Karpas-422 (cell line): ENCODE measurements around the gene HGS. TPM values are rescaled to one million over a fixed set of nuclear protein-coding genes. Genes with fewer than 3 reads are reported as not detected.
A peak's percentile ranks its signal among the peaks of the same experiment; 100 is the strongest.

Experiments used
- DNase-seq: peaks from one replicate; pipeline ENCODE4 v3.0.0-alpha.2; 2015
- H2AFZ ChIP-seq: fragments of 200-600 bp; sonication (generic); 2 replicates; pipeline ENCODE4 v1.6.1; 2014; ENCODE audit warnings: antibody characterized with exemption, low read length, mixed read lengths
- H3K27ac ChIP-seq: fragments of 200-600 bp; sonication (generic); 2 replicates; pipeline ENCODE4 v1.5.1; 2014; ENCODE audit warnings: mild to moderate bottlenecking, low read length, moderate library complexity
- H3K27me3 ChIP-seq: fragments of 200-600 bp; sonication (generic); 2 replicates; pipeline ENCODE4 v1.6.1; 2014; ENCODE audit warnings: low read length, mixed read lengths
- H3K36me3 ChIP-seq: fragments of 200-600 bp; sonication (generic); 2 replicates; pipeline ENCODE4 v1.6.1; 2014; ENCODE audit warnings: low read length, mixed read lengths; ENCODE audit not compliant: insufficient read depth
- H3K4me1 ChIP-seq: fragments of 200-600 bp; sonication (generic); 2 replicates; pipeline ENCODE4 v1.6.1; 2014; ENCODE audit warnings: mild to moderate bottlenecking, low read length, mixed read lengths
- H3K4me2 ChIP-seq: fragments of 200-600 bp; sonication (generic); 2 replicates; pipeline ENCODE4 v1.6.1; 2014; ENCODE audit warnings: low read length, low read depth, mild to moderate bottlenecking; ENCODE audit not compliant: poor library complexity, severe bottlenecking
- H3K4me3 ChIP-seq: fragments of 200-600 bp; sonication (generic); 2 replicates; pipeline ENCODE4 v1.5.1; 2014; ENCODE audit warnings: mild to moderate bottlenecking, antibody characterized with exemption, low read length, mixed read lengths
- H3K79me2 ChIP-seq: fragments of 200-600 bp; sonication (generic); 2 replicates; pipeline ENCODE4 v1.6.1; 2014; ENCODE audit warnings: mild to moderate bottlenecking, low read length, mixed read lengths
- H3K9ac ChIP-seq: fragments of 200-600 bp; sonication (generic); 2 replicates; pipeline ENCODE4 v1.6.0; 2014; ENCODE audit warnings: low read length
- H3K9me2 ChIP-seq: fragments of 200-600 bp; sonication (generic), shearing (Covaris generic); replicated peaks from 2 replicates; pipeline ENCODE4 v1.6.0; 2014; ENCODE audit warnings: mild to moderate bottlenecking, low read length, moderate library complexity; ENCODE audit not compliant: insufficient read depth
- H3K9me3 ChIP-seq: fragments of 300-700, 200-600 bp; sonication (generic); 2 replicates; pipeline ENCODE4 v1.6.1; 2014; ENCODE audit warnings: low read length, mixed read lengths
- H4K20me1 ChIP-seq: fragments of 200-600 bp; sonication (generic); 2 replicates; pipeline ENCODE4 v1.6.1; 2014; ENCODE audit warnings: mild to moderate bottlenecking, antibody characterized with exemption, low read length, low read depth; ENCODE audit not compliant: insufficient read depth
- total RNA-seq: library from RNA; depleted of rRNA; stranded (reverse); fragments of >200 nt; shearing (Covaris generic); gene quantifications from 2 replicates; pipeline ENCODE4 v1.2.3, GENCODE V29; 2014; ENCODE audit warnings: low replicate concordance

Gene HGS
- total RNA-seq, 1 experiment from 2014 or later, result 57.2 TPM

- Histone ChIP-seq H3K9me3 (no peaks in the 10 kb centered on the region), H3K4me2 (peak overlapping the region; percentile 97), H3K27me3 (no peaks in the 10 kb centered on the region), H3K9ac (peak overlapping the region; percentile 99), H3K9me2 (no peaks in the 10 kb centered on the region), H3K36me3 (peaks cover 35% of the 10 kb centered on the region), H3K27ac (peak overlapping the region; percentile 86), H3K4me1 (peaks cover 24% of the 10 kb centered on the region), H4K20me1 (no peaks in the 10 kb centered on the region), H3K4me3 (peak overlapping the region; percentile 96), H2AFZ (no peak overlapping the region), H3K79me2 (peaks cover 43% of the 10 kb centered on the region)
- peak; percentile 88 for DNase-seq
Observed at GRCh38 chr17:81665205-81666091, 18.4 kb upstream of the HGS start.

- peaks cover 43% of the 10 kb centered on the region for H3K79me2 ChIP-seq
- H2AFZ ChIP-seq, result no peak overlapping the region
- no peaks in the 10 kb centered on the region for H4K20me1 ChIP-seq
- H3K27ac ChIP-seq, result peak overlapping the region; percentile 86
- H3K9ac ChIP-seq, result peak overlapping the region; percentile 99
- H3K4me1 ChIP-seq, result peaks cover 24% of the 10 kb centered on the region
- DNase-seq, result peak; percentile 70
- H3K9me2 ChIP-seq, result no peaks in the 10 kb centered on the region
- H3K4me2 ChIP-seq, result peak overlapping the region; percentile 97
- no peaks in the 10 kb centered on the region for H3K9me3 ChIP-seq
- no peaks in the 10 kb centered on the region for H3K27me3 ChIP-seq
- peak overlapping the region; percentile 96 for H3K4me3 ChIP-seq
- H3K36me3 ChIP-seq, result peaks cover 37% of the 10 kb centered on the region
Observed at GRCh38 chr17:81666092-81666341, 17.8 kb upstream of the HGS start.

DNA sequence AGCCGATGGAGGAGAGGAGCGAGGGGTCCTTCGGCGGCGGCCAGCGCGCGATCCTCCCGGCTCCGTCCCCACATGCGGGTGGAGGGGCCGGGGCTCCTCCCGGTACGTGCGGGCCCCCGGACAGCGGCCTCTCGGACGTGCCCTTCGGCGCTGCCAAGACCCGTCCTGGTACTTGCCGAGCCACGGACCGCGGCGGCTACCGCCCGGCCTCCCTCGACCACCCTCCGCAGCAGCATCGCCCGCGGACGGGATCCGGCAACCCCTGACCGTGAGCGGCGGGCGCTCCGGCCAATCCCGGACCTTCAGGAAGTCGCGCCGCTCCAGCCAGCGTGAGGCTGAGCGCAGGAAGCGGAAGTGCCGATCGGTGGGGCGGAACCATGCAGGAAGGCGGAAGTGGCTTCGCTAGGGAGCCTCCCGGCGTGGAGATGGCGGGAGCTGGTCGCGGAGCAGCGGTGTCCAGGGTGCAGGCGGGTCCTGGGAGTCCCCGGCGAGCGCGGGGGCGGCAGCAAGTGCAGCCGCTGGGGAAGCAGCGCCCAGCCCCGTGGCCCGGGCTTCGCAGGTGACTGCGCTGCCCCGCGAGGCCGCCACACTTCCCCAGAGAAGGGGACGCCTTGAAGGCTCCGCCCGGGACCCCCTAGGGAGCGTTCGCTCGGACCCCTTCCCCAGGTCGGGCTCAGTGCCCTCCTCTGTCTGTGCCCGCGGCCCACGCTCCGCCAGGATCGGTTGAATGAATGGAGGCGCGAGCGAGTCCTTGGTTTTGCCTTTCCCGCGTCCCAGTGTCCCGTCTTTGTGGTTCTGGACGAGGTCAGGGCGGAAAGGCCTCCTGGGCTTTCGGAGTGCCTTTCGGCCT lies 17.2 kb upstream of the HGS start, which contains the start of the genes CCDC137 and OXLD1:
CCDC137 (plus strand) TSS at position 396 of the 850 bp plus-strand sequence; CDS start at position 426, 30 bp downstream.
OXLD1 (minus strand) TSS at position 264 of the 850 bp plus-strand sequence; CDS start at position 236, 28 bp downstream.
- H3K9ac ChIP-seq, result peak within 1 kb of the TSS; percentile 99
- peak within 1 kb of the TSS; percentile 96 for H3K4me3 ChIP-seq
- peak; percentile 99 for DNase-seq
- H3K9me2 ChIP-seq, result no peaks in the 10 kb centered on the region
- no peaks in the 10 kb centered on the region for H3K9me3 ChIP-seq
- H2AFZ ChIP-seq, result no peak within 1 kb of the TSS
- peaks cover 43% of the 10 kb centered on the region for H3K79me2 ChIP-seq
- peaks cover 41% of the 10 kb centered on the region for H3K36me3 ChIP-seq
- no peaks in the 10 kb centered on the region for H3K27me3 ChIP-seq
- H3K27ac ChIP-seq, result peak within 1 kb of the TSS; percentile 86
- H3K4me2 ChIP-seq, result peak within 1 kb of the TSS; percentile 97
- peaks cover 24% of the 10 kb centered on the region for H3K4me1 ChIP-seq
- no peaks in the 10 kb centered on the region for H4K20me1 ChIP-seq

DNA sequence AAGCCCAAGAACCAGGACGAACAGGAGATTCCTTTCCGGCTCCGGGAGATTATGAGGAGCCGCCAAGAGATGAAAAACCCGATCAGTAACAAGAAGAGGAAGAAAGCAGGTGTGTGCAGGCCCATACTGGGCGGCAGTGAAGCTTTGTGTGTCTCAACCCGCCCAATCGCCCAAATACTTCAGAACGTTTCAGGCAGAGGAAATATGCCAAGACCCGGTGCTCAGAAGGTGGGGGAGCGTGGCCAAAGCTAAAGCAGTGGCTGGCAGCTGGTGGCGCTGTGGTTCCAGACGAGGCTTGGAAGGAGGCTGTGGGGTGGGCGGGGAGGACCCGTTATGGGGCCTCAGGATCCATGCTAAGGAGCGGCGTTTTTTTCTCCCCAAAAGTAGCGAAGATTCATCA lies 16.1 kb upstream of the HGS start:
- H3K4me1 ChIP-seq, result peaks cover 24% of the 10 kb centered on the region
- peak; percentile 57 for DNase-seq
- H3K27ac ChIP-seq, result no peak overlapping the region
- no peaks in the 10 kb centered on the region for H3K9me2 ChIP-seq
- no peaks in the 10 kb centered on the region for H3K27me3 ChIP-seq
- no peaks in the 10 kb centered on the region for H3K9me3 ChIP-seq
- peak overlapping the region; percentile 96 for H3K4me3 ChIP-seq
- peaks cover 43% of the 10 kb centered on the region for H3K79me2 ChIP-seq
- H3K36me3 ChIP-seq, result peaks cover 43% of the 10 kb centered on the region
- peak overlapping the region; percentile 97 for H3K4me2 ChIP-seq
- H3K9ac ChIP-seq, result peak overlapping the region; percentile 99
- no peak overlapping the region for H2AFZ ChIP-seq
- no peaks in the 10 kb centered on the region for H4K20me1 ChIP-seq

- Histone ChIP-seq H3K4me3 (no peak overlapping the region), H3K9ac (no peak overlapping the region), H3K9me2 (no peaks in the 10 kb centered on the region), H3K4me1 (peaks cover 10% of the 10 kb centered on the region), H3K9me3 (no peaks in the 10 kb centered on the region), H2AFZ (no peak overlapping the region), H3K27ac (no peak overlapping the region), H3K4me2 (no peak overlapping the region), H3K27me3 (no peaks in the 10 kb centered on the region), H4K20me1 (no peaks in the 10 kb centered on the region), H3K79me2 (peaks cover 16% of the 10 kb centered on the region), H3K36me3 (peaks cover 30% of the 10 kb centered on the region)
- no peak for DNase-seq
Observed at GRCh38 chr17:81672504-81672903, 11.3 kb upstream of the HGS start.

DNA sequence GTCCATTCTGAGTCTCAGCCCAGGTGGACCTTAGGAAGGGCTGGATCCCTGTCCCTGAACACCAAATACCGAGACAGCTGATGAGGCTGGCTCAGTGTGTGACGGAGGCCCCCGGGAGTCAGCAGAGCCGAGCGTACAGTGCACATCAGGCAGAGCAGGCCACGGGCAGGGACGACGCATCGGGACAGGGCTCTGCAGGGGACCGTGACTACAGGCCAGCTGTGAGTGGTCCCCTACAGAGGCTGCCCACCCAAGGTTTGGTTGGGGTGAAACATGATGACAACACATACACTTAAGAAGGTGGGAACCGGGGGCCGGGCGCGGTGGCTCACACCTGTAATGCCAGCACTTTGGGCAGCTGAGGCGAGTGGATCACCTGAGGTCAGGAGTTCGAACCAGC lies 10.9 kb upstream of the HGS start:
- no peaks in the 10 kb centered on the region for H3K27me3 ChIP-seq
- H3K4me1 ChIP-seq, result peaks cover 6% of the 10 kb centered on the region
- no peak overlapping the region for H3K27ac ChIP-seq
- no peak overlapping the region for H2AFZ ChIP-seq
- H3K36me3 ChIP-seq, result peaks cover 27% of the 10 kb centered on the region
- no peak overlapping the region for H3K4me3 ChIP-seq
- no peaks in the 10 kb centered on the region for H3K9me2 ChIP-seq
- peaks cover 12% of the 10 kb centered on the region for H3K79me2 ChIP-seq
- no peak for DNase-seq
- H3K4me2 ChIP-seq, result no peak overlapping the region
- no peak overlapping the region for H3K9ac ChIP-seq
- no peaks in the 10 kb centered on the region for H3K9me3 ChIP-seq
- H4K20me1 ChIP-seq, result no peaks in the 10 kb centered on the region

GRCh38 chr17:81673561-81674258 lies 10.1 kb upstream of the HGS start:
- Histone ChIP-seq H3K27me3 (no peaks in the 10 kb centered on the region), H3K9me3 (no peaks in the 10 kb centered on the region), H3K27ac (no peak overlapping the region), H3K79me2 (peaks cover 4% of the 10 kb centered on the region; the same call in 1 of the 2 replicates), H4K20me1 (no peaks in the 10 kb centered on the region), H3K4me1 (no peaks in the 10 kb centered on the region), H3K36me3 (peaks cover 20% of the 10 kb centered on the region), H3K9me2 (no peaks in the 10 kb centered on the region), H3K4me3 (no peak overlapping the region), H2AFZ (no peak overlapping the region), H3K4me2 (no peak overlapping the region), H3K9ac (no peak overlapping the region)
- no peak for DNase-seq
